H9 (cell line): ENCODE data around the gene ZNF648. TPM values are rescaled to one million over a fixed set of nuclear protein-coding genes. Genes with fewer than 3 reads are reported as not detected.
A peak's percentile ranks its signal among the peaks of the same experiment; 100 is the strongest.

Experiments
- DNase-seq: peaks from one replicate; pipeline ENCODE4 v3.0.0-alpha.2; 2017
- H2AFZ ChIP-seq: one replicate; pipeline ENCODE4 v1.6.1; 2013; ENCODE audit warnings: mild to moderate bottlenecking, low read length, control low read depth, moderate library complexity
- H2AK5ac ChIP-seq: 2 replicates; pipeline ENCODE4 v1.6.1; 2013; ENCODE audit warnings: low read length, control low read depth, mixed read lengths; ENCODE audit not compliant: insufficient read length
- H2BK120ac ChIP-seq: one replicate; pipeline ENCODE4 v1.6.1; 2013; ENCODE audit warnings: low read depth, mild to moderate bottlenecking, low read length, control low read depth, inconsistent platforms; ENCODE audit not compliant: poor library complexity, severe bottlenecking
- H2BK12ac ChIP-seq: 2 replicates; pipeline ENCODE4 v1.6.1; 2013; ENCODE audit warnings: low read length, control low read depth, mixed read lengths, low read depth; ENCODE audit not compliant: insufficient read length
- H2BK15ac ChIP-seq: 2 replicates; pipeline ENCODE4 v1.6.1; 2013; ENCODE audit warnings: low read depth, low read length, control low read depth
- H2BK20ac ChIP-seq: one replicate; pipeline ENCODE4 v1.6.1; 2013; ENCODE audit warnings: low read depth, mild to moderate bottlenecking, low read length, control low read depth, inconsistent platforms; ENCODE audit not compliant: poor library complexity, severe bottlenecking
- H2BK5ac ChIP-seq: 2 replicates; pipeline ENCODE4 v1.6.1; 2013; ENCODE audit warnings: low read length, control low read depth, mixed read lengths; ENCODE audit not compliant: insufficient read length
- H3K14ac ChIP-seq: 2 replicates; pipeline ENCODE4 v1.6.1; 2013; ENCODE audit warnings: low read length, control low read depth; ENCODE audit not compliant: insufficient read depth
- H3K18ac ChIP-seq: 2 replicates; pipeline ENCODE4 v1.6.1; 2013; ENCODE audit warnings: low read depth, mild to moderate bottlenecking, mixed read lengths, low read length, control low read depth; ENCODE audit not compliant: insufficient read length
- H3K23ac ChIP-seq: 2 replicates; pipeline ENCODE4 v1.6.1; 2013; ENCODE audit warnings: low read length, control low read depth, mixed read lengths, low read depth; ENCODE audit not compliant: insufficient read length
- H3K23me2 ChIP-seq: 2 replicates; pipeline ENCODE4 v1.6.1; 2013; ENCODE audit warnings: low read depth, mild to moderate bottlenecking, mixed read lengths, low read length, control low read depth; ENCODE audit not compliant: insufficient read length, poor library complexity, severe bottlenecking
- H3K27ac ChIP-seq: 2 replicates; pipeline ENCODE4 v1.5.1; 2013; ENCODE audit warnings: low read length, control low read depth, mixed read lengths, low read depth; ENCODE audit not compliant: insufficient read length
- H3K27me3 ChIP-seq: 2 replicates; pipeline ENCODE4 v1.6.1; 2013; ENCODE audit warnings: low read length, control low read depth, inconsistent platforms; ENCODE audit not compliant: insufficient read depth
- H3K4ac ChIP-seq: 2 replicates; pipeline ENCODE4 v1.6.1; 2013; ENCODE audit warnings: low read depth, mild to moderate bottlenecking, control low read depth, inconsistent platforms, low read length, moderate library complexity
- H3K4me1 ChIP-seq: 2 replicates; pipeline ENCODE4 v1.6.1; 2013; ENCODE audit warnings: low read length, control low read depth, inconsistent platforms; ENCODE audit not compliant: insufficient read depth
- H3K4me2 ChIP-seq: 2 replicates; pipeline ENCODE4 v1.6.1; 2013; ENCODE audit warnings: low read length, control low read depth, mixed read lengths; ENCODE audit not compliant: insufficient read length, insufficient read depth
- H3K56ac ChIP-seq: 2 replicates; pipeline ENCODE4 v1.6.1; 2013; ENCODE audit warnings: low read depth, mild to moderate bottlenecking, mixed read lengths, low read length, control low read depth; ENCODE audit not compliant: insufficient read length
- H3K79me1 ChIP-seq: 2 replicates; pipeline ENCODE4 v1.6.1; 2013; ENCODE audit warnings: low read depth, mild to moderate bottlenecking, moderate library complexity, low read length, control low read depth, inconsistent platforms; ENCODE audit not compliant: insufficient read depth, poor library complexity, severe bottlenecking
- H3K79me2 ChIP-seq: 2 replicates; pipeline ENCODE4 v1.6.1; 2013; ENCODE audit warnings: low read length, control low read depth, inconsistent platforms; ENCODE audit not compliant: insufficient read depth
- H3K9ac ChIP-seq: 2 replicates; pipeline ENCODE4 v1.6.1; 2013; ENCODE audit warnings: low read length, control low read depth, mixed read lengths; ENCODE audit not compliant: insufficient read length; ENCODE audit errors: extremely low read depth
- H3K9me3 ChIP-seq: one replicate; pipeline ENCODE4 v1.6.1; 2013; ENCODE audit warnings: low read depth, low read length, inconsistent platforms; ENCODE audit not compliant: control insufficient read depth
- H3T11ph ChIP-seq: one replicate; pipeline ENCODE4 v1.6.1; 2013; ENCODE audit warnings: mild to moderate bottlenecking, low read length, control low read depth, inconsistent platforms
- H4K20me1 ChIP-seq: one replicate; pipeline ENCODE4 v1.6.1; 2013; ENCODE audit not compliant: control insufficient read depth, insufficient read length, insufficient read depth
- H4K5ac ChIP-seq: 2 replicates; pipeline ENCODE4 v1.6.1; 2013; ENCODE audit warnings: low read depth, mild to moderate bottlenecking, mixed read lengths, low read length, control low read depth; ENCODE audit not compliant: insufficient read length
- H4K8ac ChIP-seq: replicated peaks from 2 replicates; pipeline ENCODE4 v1.6.1; 2013; ENCODE audit warnings: low read length, control low read depth, mixed read lengths, low read depth; ENCODE audit not compliant: insufficient read length
- H4K91ac ChIP-seq: 2 replicates; pipeline ENCODE4 v1.6.1; 2013; ENCODE audit warnings: low read depth, mild to moderate bottlenecking, moderate library complexity, mixed read lengths, low read length, control low read depth; ENCODE audit not compliant: insufficient read length
- H3K27ac Mint-ChIP-seq, 3 experiments: 2 replicates in 2 of 3; 3 replicates in 1 of 3; pipeline ENCODE4 v1.8.0; 2020 to 2021; ENCODE audit warnings: mixed read lengths in 3 of 3, mild to moderate bottlenecking in 1 of 3, moderate library complexity in 1 of 3
- H3K27me3 Mint-ChIP-seq: 2 replicates; pipeline ENCODE4 v1.8.0; 2021; ENCODE audit warnings: low read depth, mild to moderate bottlenecking, moderate library complexity, mixed read lengths
- H3K36me3 Mint-ChIP-seq, 3 experiments: 2 replicates in 2 of 3; 3 replicates in 1 of 3; pipeline ENCODE4 v1.8.0; 2020 to 2021; ENCODE audit warnings: low read depth in 3 of 3, mixed read lengths in 3 of 3; ENCODE audit not compliant: insufficient read depth in 1 of 3
- H3K4me1 Mint-ChIP-seq, 2 experiments: 2 replicates each; pipeline ENCODE4 v1.8.0; 2020; ENCODE audit warnings: mixed read lengths in 2 of 2
- H3K4me3 Mint-ChIP-seq, 2 experiments: 2 replicates in 1 of 2; 3 replicates in 1 of 2; pipeline ENCODE4 v1.8.0; 2020 to 2021; ENCODE audit warnings: mild to moderate bottlenecking in 2 of 2, mixed read lengths in 2 of 2, moderate library complexity in 1 of 2
- H3K9me3 Mint-ChIP-seq, 2 experiments: 2 replicates in 1 of 2; 3 replicates in 1 of 2; pipeline ENCODE4 v1.8.0; 2020; ENCODE audit warnings: mild to moderate bottlenecking in 2 of 2, mixed read lengths in 2 of 2, moderate library complexity in 1 of 2
- WGBS: extraction: QIAGEN DNeasy Blood & Tissue Kit; methylation state at CpG from one replicate; pipeline ENCODE4 v1.1.7; 2013; ENCODE audit warnings: missing lambda C conversion rate, low lambda C conversion rate, mixed read lengths; ENCODE audit not compliant: insufficient read length; ENCODE audit errors: extremely low coverage; 5-methylcytosine and 5-hydroxymethylcytosine counted together
- total RNA-seq: library from RNA; stranded (reverse); gene quantifications from 2 replicates; pipeline ENCODE4 v1.2.1, GENCODE V29; 2021
- TF ChIP-seq, protein P1 (sequence below): fragments of 200-600 bp; sonication (generic); conservative IDR thresholded peaks from 3 replicates; pipeline ENCODE4 v1.8.0; 2021; ENCODE audit warnings: antibody characterized with exemption, mild to moderate bottlenecking

ZNF648 gene
- total RNA-seq, 1 experiment from 2014 or later: 1.4 TPM

DNA sequence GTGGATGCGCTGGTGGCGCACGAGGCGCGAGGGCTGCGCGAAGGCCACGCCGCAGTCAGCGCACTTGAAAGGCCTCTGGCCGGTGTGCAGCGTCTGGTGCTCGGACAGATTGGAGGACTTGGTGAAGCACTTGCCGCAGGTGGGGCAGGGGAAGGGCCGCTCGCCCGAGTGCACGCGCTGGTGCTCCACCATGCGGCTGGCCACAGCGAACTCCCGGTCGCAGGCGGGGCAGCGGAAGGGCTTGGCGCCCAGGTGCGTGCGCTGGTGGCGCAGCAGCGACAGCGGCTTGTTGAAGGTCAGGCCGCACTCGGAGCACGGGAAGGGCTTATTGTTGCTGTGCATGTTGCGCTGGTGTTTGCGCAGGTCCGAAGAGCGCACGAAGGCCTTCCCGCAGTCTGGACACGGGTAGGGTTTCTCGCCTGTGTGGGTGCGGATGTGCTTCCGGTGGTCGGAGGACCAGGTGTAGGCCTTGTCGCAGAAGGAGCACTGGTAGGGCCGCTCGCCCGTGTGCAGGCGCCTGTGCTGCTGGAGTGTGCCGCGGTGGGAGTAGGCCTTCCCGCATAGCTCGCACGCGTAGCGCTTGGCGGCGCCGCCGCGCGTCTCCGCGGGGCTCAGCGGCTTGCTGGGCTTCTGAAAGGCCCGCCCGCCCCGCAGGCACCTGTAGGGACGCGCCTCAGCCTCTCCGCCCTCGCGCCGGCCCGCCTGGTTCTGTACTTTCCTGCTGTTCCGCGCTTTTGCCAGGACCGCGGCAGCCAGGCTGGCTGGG lies 4.7 kb downstream of the ZNF648 start:
- DNase-seq: peak; percentile 68
- H3K4me1 Mint-ChIP-seq: peaks cover 8 to 10% of the 10 kb centered on the region in 2 experiments

More for the DNA sequence above, 4.7 kb downstream of the ZNF648 start:
- H3K27me3 ChIP-seq: no peaks in the 10 kb centered on the region
- WGBS: no CpG with 5 or more reads among the region's 80 CpGs
- no peaks in the 10 kb centered on the region for H3K9me3 Mint-ChIP-seq
- H3K4me1 ChIP-seq: no peaks in the 10 kb centered on the region
- no peaks in the 10 kb centered on the region for H3K36me3 Mint-ChIP-seq
- H2AK5ac ChIP-seq: no peak overlapping the region
- H3T11ph ChIP-seq: no peak overlapping the region
- no peak overlapping the region for H3K56ac ChIP-seq
- TF ChIP-seq, protein P1, sequence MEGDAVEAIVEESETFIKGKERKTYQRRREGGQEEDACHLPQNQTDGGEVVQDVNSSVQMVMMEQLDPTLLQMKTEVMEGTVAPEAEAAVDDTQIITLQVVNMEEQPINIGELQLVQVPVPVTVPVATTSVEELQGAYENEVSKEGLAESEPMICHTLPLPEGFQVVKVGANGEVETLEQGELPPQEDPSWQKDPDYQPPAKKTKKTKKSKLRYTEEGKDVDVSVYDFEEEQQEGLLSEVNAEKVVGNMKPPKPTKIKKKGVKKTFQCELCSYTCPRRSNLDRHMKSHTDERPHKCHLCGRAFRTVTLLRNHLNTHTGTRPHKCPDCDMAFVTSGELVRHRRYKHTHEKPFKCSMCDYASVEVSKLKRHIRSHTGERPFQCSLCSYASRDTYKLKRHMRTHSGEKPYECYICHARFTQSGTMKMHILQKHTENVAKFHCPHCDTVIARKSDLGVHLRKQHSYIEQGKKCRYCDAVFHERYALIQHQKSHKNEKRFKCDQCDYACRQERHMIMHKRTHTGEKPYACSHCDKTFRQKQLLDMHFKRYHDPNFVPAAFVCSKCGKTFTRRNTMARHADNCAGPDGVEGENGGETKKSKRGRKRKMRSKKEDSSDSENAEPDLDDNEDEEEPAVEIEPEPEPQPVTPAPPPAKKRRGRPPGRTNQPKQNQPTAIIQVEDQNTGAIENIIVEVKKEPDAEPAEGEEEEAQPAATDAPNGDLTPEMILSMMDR: no peak
- H3K18ac ChIP-seq: no peak overlapping the region
- no peaks in the 10 kb centered on the region for H3K9me3 ChIP-seq
- H3K79me2 ChIP-seq: no peaks in the 10 kb centered on the region
- H3K4me3 Mint-ChIP-seq: no peak overlapping the region
- H3K27ac Mint-ChIP-seq: 0 out of 7 replicates have a peak overlapping the region, but pooled peaks of 1 of the 3 experiments have one; percentile 11
- no peak overlapping the region for H2AFZ ChIP-seq
- no peak overlapping the region for H3K14ac ChIP-seq
- H2BK15ac ChIP-seq: no peak overlapping the region
- H2BK120ac ChIP-seq: no peak overlapping the region
- no peak overlapping the region for H3K4ac ChIP-seq
- no peak overlapping the region for H3K23ac ChIP-seq
- H2BK20ac ChIP-seq: no peak overlapping the region
- no peaks in the 10 kb centered on the region for H3K79me1 ChIP-seq
- H4K20me1 ChIP-seq: no peaks in the 10 kb centered on the region
- no peak overlapping the region for H4K5ac ChIP-seq
- H3K27ac ChIP-seq: no peak overlapping the region
- no peaks in the 10 kb centered on the region; the same call in 1 of the 2 replicates for H3K27me3 Mint-ChIP-seq
- no peak overlapping the region for H4K8ac ChIP-seq
- no peak overlapping the region for H4K91ac ChIP-seq
- H3K4me2 ChIP-seq: no peak overlapping the region
- no peak overlapping the region for H2BK12ac ChIP-seq
- no peaks in the 10 kb centered on the region for H3K23me2 ChIP-seq
- no peak overlapping the region for H3K9ac ChIP-seq
- H2BK5ac ChIP-seq: no peak overlapping the region
